ENCODE measurements around the gene CXCR4. TPM values are rescaled to one million over a fixed set of nuclear protein-coding genes. Genes with fewer than 3 reads are reported as not detected.
A peak's percentile ranks its signal among the peaks of the same experiment; 100 is the strongest.

The CXCR4 gene
- 0.17 and 0.36 TPM in 2 replicates for total RNA-seq

GRCh38 chr2:136117909-136118818 lies at the start of gene CXCR4:
CXCR4 (minus strand) TSS chr2:136118149; CDS start chr2:136118060, 89 bp downstream.
- DNase-seq (ENCODE audit: low read depth) = no peak
- H3K4me3 ChIP-seq (ENCODE audit: low read depth, low read length) = peak within 1 kb of the TSS; percentile 55
- TF ChIP-seq CTCF (conservative IDR thresholded peaks at IDR 0.05; ENCODE audit: low read depth, low read length) = peak; percentile 43

- TF ChIP-seq CTCF (conservative IDR thresholded peaks at IDR 0.05; ENCODE audit: low read depth, low read length) = no peak
- no peak overlapping the region for H3K4me3 ChIP-seq (ENCODE audit: low read depth, low read length)
- no peak for DNase-seq (ENCODE audit: low read depth)
These were observed 46.4 kb upstream of the CXCR4 start for GRCh38 chr2:136164280-136164776.

GRCh38 chr2:136162438-136162837 lies 44.5 kb upstream of the CXCR4 start:
- no peak for DNase-seq (ENCODE audit: low read depth)
- H3K4me3 ChIP-seq (ENCODE audit: low read depth, low read length) = no peak overlapping the region
- no peak for TF ChIP-seq CTCF (conservative IDR thresholded peaks at IDR 0.05; ENCODE audit: low read depth, low read length)

- no peak for DNase-seq (ENCODE audit: low read depth)
- no peak for TF ChIP-seq CTCF (conservative IDR thresholded peaks at IDR 0.05; ENCODE audit: low read depth, low read length)
- no peak overlapping the region for H3K4me3 ChIP-seq (ENCODE audit: low read depth, low read length)
These were observed 38.5 kb upstream of the CXCR4 start for GRCh38 chr2:136156411-136156810.

- DNase-seq (ENCODE audit: low read depth) = no peak
- H3K4me3 ChIP-seq (ENCODE audit: low read depth, low read length) = no peak overlapping the region
- TF ChIP-seq CTCF (conservative IDR thresholded peaks at IDR 0.05; ENCODE audit: low read depth, low read length) = no peak
These were observed 36.4 kb upstream of the CXCR4 start for GRCh38 chr2:136154384-136154783.

- no peak for TF ChIP-seq CTCF (conservative IDR thresholded peaks at IDR 0.05; ENCODE audit: low read depth, low read length)
- no peak for DNase-seq (ENCODE audit: low read depth)
- H3K4me3 ChIP-seq (ENCODE audit: low read depth, low read length) = no peak overlapping the region
These were observed 33.3 kb upstream of the CXCR4 start for GRCh38 chr2:136151021-136151971.
